ENCODE results near the gene OR2V1. TPM values are rescaled to one million over a fixed set of nuclear protein-coding genes. Genes with fewer than 3 reads are reported as not detected.

OR2V1 gene
- total and polyA plus RNA-seq, 2 of the 4 experiments (the other 2 are of a cell fraction) = not detected

GRCh38 chr5:181149806-181150733 is 19.1 kb upstream of the OR2V1 start:
- Histone ChIP-seq H2BK120ac (ENCODE audit: low read depth, low read length) (no peak overlapping the region), H4K91ac (ENCODE audit: insufficient read depth, low read depth, low read length) (no peak overlapping the region), H4K8ac (ENCODE audit: low read depth in 2 of 2, low read length in 2 of 2) (no peak overlapping the region), H4K5ac (ENCODE audit: low read depth, low read length) (no peak overlapping the region), H3K4me3 (ENCODE audit: insufficient read depth, low read depth, low read length) (no peak overlapping the region), H3K4me2 (ENCODE audit: low read depth, low read length) (no peak overlapping the region), H2BK15ac (ENCODE audit: low read depth, low read length) (no peak overlapping the region), H3K4ac (ENCODE audit: low read depth, low read length) (no peak overlapping the region), H3K27me3 (ENCODE audit: control insufficient read depth, insufficient read depth, low read length) (no peaks in the 10 kb centered on the region), H3K27ac (ENCODE audit: insufficient read depth, low read length) (no peak overlapping the region), H3K79me1 (ENCODE audit: low read depth in 1 of 2, low read length in 2 of 2) (no peaks in the 10 kb centered on the region), H2BK5ac (ENCODE audit: low read depth, low read length, poor library complexity, severe bottlenecking) (no peak overlapping the region), H4K20me1 (ENCODE audit: insufficient read depth, low read length) (no peaks in the 10 kb centered on the region), H3K23ac (ENCODE audit: low read depth, low read length) (no peak overlapping the region), H2AK9ac (replicated peaks; ENCODE audit: low read depth, low read length, poor library complexity) (no peak overlapping the region), H3K14ac (replicated peaks; ENCODE audit: low read depth, low read length) (no peak overlapping the region), H2AK5ac (ENCODE audit: low read depth, low read length) (no peak overlapping the region), H3K4me1 (ENCODE audit: control insufficient read depth, insufficient read depth, low read length) (no peaks in the 10 kb centered on the region; the same call in 1 of the 2 replicates), H2AFZ (replicated peaks; ENCODE audit: low read length, poor library complexity) (no peak overlapping the region), H2BK20ac (ENCODE audit: low read depth, low read length) (no peak overlapping the region), H3K18ac (ENCODE audit: low read depth, low read length) (no peak overlapping the region), H3K56ac (ENCODE audit: extremely low read depth, insufficient read depth, low read length) (no peak overlapping the region), H3K9ac (ENCODE audit: low read depth, low read length) (no peak overlapping the region), H3K36me3 (ENCODE audit: control insufficient read depth, insufficient read depth, low read length) (no peaks in the 10 kb centered on the region), H3K9me3 (ENCODE audit: control insufficient read depth, insufficient read depth, low read length) (no peaks in the 10 kb centered on the region), H3K9me1 (ENCODE audit: insufficient read depth, low read length) (no peaks in the 10 kb centered on the region)
- intact Hi-C loops (cut with micrococcal nuclease) = no loop called here
- in situ Hi-C loops (cut with MboI; ENCODE audit: low sequenced_read_pairs) = loop anchor here (5.0 to 10.0 kb wide), 2 partner anchors 275 to 368 kb away; no protein-coding TSS in a partner anchor
- DNase-seq = no peak
- WGBS, 2 experiments (ENCODE audit: extremely low coverage in 2 of 2, insufficient read length in 1 of 2) = 67% methylated on average over 11 of the region's 14 CpGs; no CpG with 5 or more reads in 1 of the 2 experiments
- dilution Hi-C loops (cut with HindIII; ENCODE audit: low sequenced_read_pairs, unreplicated experiment) = no loop called here
- no peak for ATAC-seq (ENCODE audit: low read depth)
- POLR2A ChIA-PET (ENCODE audit: unreplicated experiment) = no interaction called here
- CTCF ChIA-PET = no interaction called here
- BruUV-seq (replicated peaks) = no TSS peak
- no peak for TF ChIP-seq BHLHE40 (IDR thresholded peaks at IDR 0.05; ENCODE audit: low read depth, low read length)
- TF ChIP-seq CEBPB (IDR thresholded peaks at IDR 0.05; ENCODE audit: low read depth, low read length) = no peak
- TF ChIP-seq MAZ (IDR thresholded peaks at IDR 0.05; ENCODE audit: borderline replicate concordance, low read depth, low read length) = no peak
- no peak for TF ChIP-seq MAFK (IDR thresholded peaks at IDR 0.05; ENCODE audit: low read depth, low read length)
- TF ChIP-seq, protein P1, sequence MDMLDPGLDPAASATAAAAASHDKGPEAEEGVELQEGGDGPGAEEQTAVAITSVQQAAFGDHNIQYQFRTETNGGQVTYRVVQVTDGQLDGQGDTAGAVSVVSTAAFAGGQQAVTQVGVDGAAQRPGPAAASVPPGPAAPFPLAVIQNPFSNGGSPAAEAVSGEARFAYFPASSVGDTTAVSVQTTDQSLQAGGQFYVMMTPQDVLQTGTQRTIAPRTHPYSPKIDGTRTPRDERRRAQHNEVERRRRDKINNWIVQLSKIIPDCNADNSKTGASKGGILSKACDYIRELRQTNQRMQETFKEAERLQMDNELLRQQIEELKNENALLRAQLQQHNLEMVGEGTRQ (IDR thresholded peaks at IDR 0.05; ENCODE audit: low read depth, low read length) = no peak
- TF ChIP-seq CTCF (conservative IDR thresholded peaks at IDR 0.05; ENCODE audit: low read depth, low read length) = no peak
- no peak for TF ChIP-seq POLR2A (IDR thresholded peaks at IDR 0.05; ENCODE audit: low read depth, low read length)
- no peak for TF ChIP-seq RAD21 (IDR thresholded peaks at IDR 0.05; ENCODE audit: low read length)
- TF ChIP-seq NFE2L2 (IDR thresholded peaks at IDR 0.05; ENCODE audit: low read depth, low read length) = no peak
- TF ChIP-seq MXI1 (IDR thresholded peaks at IDR 0.05; ENCODE audit: borderline replicate concordance, low read depth, low read length) = no peak
- TF ChIP-seq RFX5 (IDR thresholded peaks at IDR 0.05; ENCODE audit: low read depth, low read length) = no peak
- TF ChIP-seq RCOR1 (IDR thresholded peaks at IDR 0.05; ENCODE audit: insufficient replicate concordance, low read length) = no peak
- TF ChIP-seq, protein P2, sequence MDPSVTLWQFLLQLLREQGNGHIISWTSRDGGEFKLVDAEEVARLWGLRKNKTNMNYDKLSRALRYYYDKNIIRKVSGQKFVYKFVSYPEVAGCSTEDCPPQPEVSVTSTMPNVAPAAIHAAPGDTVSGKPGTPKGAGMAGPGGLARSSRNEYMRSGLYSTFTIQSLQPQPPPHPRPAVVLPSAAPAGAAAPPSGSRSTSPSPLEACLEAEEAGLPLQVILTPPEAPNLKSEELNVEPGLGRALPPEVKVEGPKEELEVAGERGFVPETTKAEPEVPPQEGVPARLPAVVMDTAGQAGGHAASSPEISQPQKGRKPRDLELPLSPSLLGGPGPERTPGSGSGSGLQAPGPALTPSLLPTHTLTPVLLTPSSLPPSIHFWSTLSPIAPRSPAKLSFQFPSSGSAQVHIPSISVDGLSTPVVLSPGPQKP (IDR thresholded peaks at IDR 0.05; ENCODE audit: borderline replicate concordance, low read depth, low read length) = no peak
- no peak for TF ChIP-seq CHD1 (IDR thresholded peaks at IDR 0.05; ENCODE audit: low read depth, low read length)
- no peak for TF ChIP-seq SMC3 (IDR thresholded peaks at IDR 0.05; ENCODE audit: low read depth, low read length)
